IPS DF 19.7 (cell line): ENCODE results near the gene TRAF2.

ENCODE experiments used
- DNase-seq: peaks from one replicate; pipeline ENCODE4 v3.0.0-alpha.2; 2013; ENCODE audit warnings: low read depth, low spot score

The TRAF2 gene

GRCh38 chr9:136962163-136962562, 75.8 kb downstream of the TRAF2 start:
- DNase-seq = no peak

- no peak for DNase-seq
These were observed 76.5 kb downstream of the TRAF2 start for GRCh38 chr9:136962701-136963248.

- DNase-seq = no peak
These were observed 77.0 kb downstream of the TRAF2 start for GRCh38 chr9:136963341-136963740.

GRCh38 chr9:136963751-136964150, 77.4 kb downstream of the TRAF2 start:
- no peak for DNase-seq

- DNase-seq = no peak
These were observed 77.9 kb downstream of the TRAF2 start for GRCh38 chr9:136964171-136964689.

GRCh38 chr9:136964833-136965422, 78.6 kb downstream of the TRAF2 start:
- DNase-seq = no peak

- DNase-seq = no peak
These were observed 79.6 kb downstream of the TRAF2 start for GRCh38 chr9:136965771-136966484.

- no peak for DNase-seq
These were observed 82.2 kb downstream of the TRAF2 start for GRCh38 chr9:136968333-136969127.

GRCh38 chr9:136969150-136969549, 82.8 kb downstream of the TRAF2 start:
- no peak for DNase-seq

- no peak for DNase-seq
These were observed 83.5 kb downstream of the TRAF2 start for GRCh38 chr9:136969774-136970173.

- no peak for DNase-seq
These were observed 84.0 kb downstream of the TRAF2 start for GRCh38 chr9:136970361-136970760.

GRCh38 chr9:136971746-136972145, 85.4 kb downstream of the TRAF2 start:
- no peak for DNase-seq

GRCh38 chr9:136972335-136972734, 86.0 kb downstream of the TRAF2 start:
- DNase-seq = no peak

- no peak for DNase-seq
These were observed 86.4 kb downstream of the TRAF2 start for GRCh38 chr9:136972743-136973142.

- no peak for DNase-seq
These were observed 87.6 kb downstream of the TRAF2 start for GRCh38 chr9:136973618-136974617.

GRCh38 chr9:136974817-136975535, 88.7 kb downstream of the TRAF2 start:
- no peak for DNase-seq

GRCh38 chr9:136975644-136976043, 89.3 kb downstream of the TRAF2 start:
- no peak for DNase-seq
